ENCODE data around the gene UNC13D.

DNA sequence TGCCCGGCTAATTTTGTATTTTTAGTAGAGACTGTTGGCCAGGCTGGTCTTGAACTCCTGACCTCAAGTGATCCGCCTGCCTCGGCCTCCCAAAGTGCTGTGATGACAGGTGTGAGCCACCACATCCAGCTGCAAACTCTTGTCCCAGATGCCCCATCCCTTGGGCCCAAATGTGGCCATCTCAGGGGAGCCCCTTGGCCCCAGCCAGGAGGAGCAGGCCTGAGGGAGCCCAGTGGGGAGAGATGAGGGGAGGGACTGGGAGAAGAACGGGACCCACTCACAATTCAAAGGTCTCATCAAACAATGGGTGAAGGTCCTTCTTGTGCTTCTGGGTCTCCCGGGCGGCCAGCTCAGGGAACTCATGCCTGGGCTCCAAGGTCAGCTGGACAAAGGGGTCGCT lies 14.5 kb downstream of the UNC13D start:
- TF ChIP-seq EZH2 (IDR thresholded peaks at IDR 0.05) (no peak), POLR2AphosphoS5 (IDR thresholded peaks at IDR 0.05; ENCODE audit: borderline replicate concordance, low read depth, low read length) (no peak)

All from SK-N-MC (cell line).